ENCODE results near the gene THRAP3. TPM values are rescaled to one million over a fixed set of nuclear protein-coding genes. Genes with fewer than 3 reads are reported as not detected.

The THRAP3 gene
- total and polyA plus RNA-seq, 8 donors: 22.2 to 97.9 (median 33.6) TPM

DNA sequence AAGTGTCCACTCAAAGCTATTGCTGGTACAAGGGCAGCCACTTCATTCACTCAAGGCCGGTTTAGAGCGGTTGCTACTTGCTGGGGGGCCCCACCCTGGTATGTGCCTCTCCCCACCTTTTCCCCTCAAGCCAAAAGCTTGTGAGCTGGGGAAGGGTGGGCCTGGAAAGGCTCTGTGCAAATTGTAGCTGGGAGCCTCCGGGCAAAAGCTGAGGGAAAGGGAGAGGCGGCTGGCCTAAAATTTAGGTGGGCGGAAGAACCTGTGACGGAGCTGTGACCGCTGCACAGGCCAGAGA, 81.6 kb downstream of the THRAP3 start:
- Histone ChIP-seq H3K9me3 (no peaks in the 10 kb centered on the region), H3K4me1 (peaks cover 10 to 28% (median 23%) of the 10 kb centered on the region in 4 donors), H3K36me3 (peaks cover 34 to 45% (median 40%) of the 10 kb centered on the region in 4 donors), H3K4me3 (peak overlapping the region; percentile 54 to 84 (median 75)), H3K27me3 (no peaks in the 10 kb centered on the region), H3K27ac (peak overlapping the region; percentile 81 to 88 (median 86))
- intact Hi-C loops (cut with DNase I; ENCODE audit: low total_unique reads): no loop called here
- 52 to 63% (median 61%) methylated on average over 6 to 7 of the region's 7 CpGs for WGBS, 5 donors
- no peak for TF ChIP-seq POLR2AphosphoS5 (IDR thresholded peaks at IDR 0.05)
- TF ChIP-seq POLR2A (IDR thresholded peaks at IDR 0.05): no peak
- TF ChIP-seq, protein P1, sequence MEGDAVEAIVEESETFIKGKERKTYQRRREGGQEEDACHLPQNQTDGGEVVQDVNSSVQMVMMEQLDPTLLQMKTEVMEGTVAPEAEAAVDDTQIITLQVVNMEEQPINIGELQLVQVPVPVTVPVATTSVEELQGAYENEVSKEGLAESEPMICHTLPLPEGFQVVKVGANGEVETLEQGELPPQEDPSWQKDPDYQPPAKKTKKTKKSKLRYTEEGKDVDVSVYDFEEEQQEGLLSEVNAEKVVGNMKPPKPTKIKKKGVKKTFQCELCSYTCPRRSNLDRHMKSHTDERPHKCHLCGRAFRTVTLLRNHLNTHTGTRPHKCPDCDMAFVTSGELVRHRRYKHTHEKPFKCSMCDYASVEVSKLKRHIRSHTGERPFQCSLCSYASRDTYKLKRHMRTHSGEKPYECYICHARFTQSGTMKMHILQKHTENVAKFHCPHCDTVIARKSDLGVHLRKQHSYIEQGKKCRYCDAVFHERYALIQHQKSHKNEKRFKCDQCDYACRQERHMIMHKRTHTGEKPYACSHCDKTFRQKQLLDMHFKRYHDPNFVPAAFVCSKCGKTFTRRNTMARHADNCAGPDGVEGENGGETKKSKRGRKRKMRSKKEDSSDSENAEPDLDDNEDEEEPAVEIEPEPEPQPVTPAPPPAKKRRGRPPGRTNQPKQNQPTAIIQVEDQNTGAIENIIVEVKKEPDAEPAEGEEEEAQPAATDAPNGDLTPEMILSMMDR (IDR thresholded peaks at IDR 0.05): no peak
- TF ChIP-seq EP300 (IDR thresholded peaks at IDR 0.05): no peak
- DNase-seq: peak in 1 of 2 donors; percentile 67

DNA sequence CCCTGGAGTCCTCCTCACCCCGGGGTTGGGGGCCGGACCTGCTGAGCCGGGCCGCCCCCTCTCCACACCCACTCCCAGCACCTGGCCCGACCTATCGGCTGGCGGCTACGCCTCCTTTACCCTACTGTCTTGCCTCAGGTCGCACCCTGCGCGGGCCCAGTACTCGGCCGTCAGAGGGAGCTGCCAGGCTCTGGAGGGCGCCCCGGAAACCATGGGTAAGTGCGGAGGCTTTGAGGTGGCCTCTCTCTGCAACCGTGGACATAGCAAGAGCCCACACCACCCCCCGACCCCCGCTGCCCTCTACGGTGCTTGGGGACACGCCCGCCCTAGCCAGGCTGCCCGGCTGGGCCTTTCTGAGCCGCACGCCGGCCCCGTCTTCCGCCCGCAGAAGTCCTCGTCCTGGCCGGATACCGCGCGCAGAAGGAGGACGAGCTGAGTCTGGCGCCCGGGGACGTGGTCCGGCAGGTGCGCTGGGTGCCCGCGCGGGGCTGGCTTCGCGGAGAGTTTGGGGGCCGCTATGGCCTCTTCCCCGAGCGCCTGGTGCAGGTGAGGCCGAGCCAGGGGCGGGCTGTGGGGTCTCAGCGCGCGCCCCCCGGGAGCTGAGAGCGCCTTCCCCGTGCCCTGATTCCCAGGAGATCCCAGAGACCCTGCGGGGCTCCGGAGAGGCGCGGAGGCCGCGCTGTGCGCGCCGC, 82.1 kb downstream of the THRAP3 start, which contains the start of gene SH3D21:
Gene SH3D21, plus strand, starts transcription at position 159 of the 692 bp plus-strand sequence. Its CDS starts 53 bp downstream, at position 212.
- 0 to 6% (median 2%) methylated on average over 33 to 65 of the region's 65 CpGs for WGBS, 5 donors
- Histone ChIP-seq H3K36me3 (peaks cover 30 to 45% (median 35%) of the 10 kb centered on the region in 4 donors), H3K9me3 (no peaks in the 10 kb centered on the region)

DNA sequence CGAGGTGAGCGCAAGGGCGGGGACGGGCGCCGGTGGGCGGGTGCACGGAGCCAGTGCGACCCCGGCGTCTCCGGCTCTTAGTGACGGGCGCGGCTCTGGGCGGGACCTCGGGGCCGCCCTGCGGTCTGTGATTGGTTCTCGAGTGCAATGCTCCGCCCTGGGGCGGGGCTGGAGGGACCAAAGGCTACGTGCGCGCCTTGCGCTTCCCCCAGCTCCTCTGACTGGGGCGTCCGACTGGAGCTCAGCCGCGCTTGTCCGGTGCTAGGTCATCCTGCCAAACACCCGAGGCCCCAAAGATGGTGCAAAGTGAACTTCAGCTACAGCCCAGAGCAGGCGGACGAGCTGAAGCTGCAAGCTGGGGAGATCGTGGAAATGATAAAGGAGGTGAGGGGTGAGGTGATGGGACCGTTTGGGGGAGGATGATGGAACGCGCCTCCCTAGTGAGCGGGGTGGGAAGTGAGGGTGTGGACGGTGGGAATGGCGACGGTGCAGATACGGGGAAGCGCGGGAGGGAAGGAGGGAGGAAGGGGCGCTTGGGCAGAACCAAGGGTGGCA, 82.7 kb downstream of the THRAP3 start:
- peak overlapping the region; percentile 81 to 88 (median 86) for H3K27ac ChIP-seq
- H3K4me3 ChIP-seq: peak overlapping the region; percentile 54 to 84 (median 75)
- peak; percentile 92 to 98 for DNase-seq
- intact Hi-C loops (cut with DNase I; ENCODE audit: low total_unique reads): no loop called here
- peaks cover 23 to 41% (median 29%) of the 10 kb centered on the region in 4 donors for H3K36me3 ChIP-seq
- H3K9me3 ChIP-seq: no peaks in the 10 kb centered on the region
- WGBS, 5 donors: 2 to 3% (median 2%) methylated on average over 26 to 46 of the region's 46 CpGs
- H3K27me3 ChIP-seq: no peaks in the 10 kb centered on the region
- TF ChIP-seq EP300 (IDR thresholded peaks at IDR 0.05) (no peak), POLR2AphosphoS5 (IDR thresholded peaks at IDR 0.05) (peak; percentile 22 to 82 (median 77))
- peaks cover 10 to 27% (median 23%) of the 10 kb centered on the region in 4 donors for H3K4me1 ChIP-seq

More for the DNA sequence above, 82.1 kb downstream of the THRAP3 start, which contains the start of gene SH3D21:
- Histone ChIP-seq H3K27ac (peak within 1 kb of the TSS; percentile 81 to 88 (median 86)), H3K4me1 (peaks cover 10 to 27% (median 23%) of the 10 kb centered on the region in 4 donors), H3K27me3 (no peaks in the 10 kb centered on the region), H3K4me3 (peak within 1 kb of the TSS; percentile 54 to 84 (median 75))
- DNase-seq: peak; percentile 67 to 86
- intact Hi-C loops (cut with DNase I; ENCODE audit: low total_unique reads): no loop called here
- TF ChIP-seq POLR2AphosphoS5 (IDR thresholded peaks at IDR 0.05): peak in 1 of 3 donors; percentile 36
- TF ChIP-seq POLR2A (IDR thresholded peaks at IDR 0.05): no peak
- TF ChIP-seq, protein P1 (IDR thresholded peaks at IDR 0.05): peak in 1 of 7 experiments; percentile 21
- TF ChIP-seq EP300 (IDR thresholded peaks at IDR 0.05): no peak

DNA sequence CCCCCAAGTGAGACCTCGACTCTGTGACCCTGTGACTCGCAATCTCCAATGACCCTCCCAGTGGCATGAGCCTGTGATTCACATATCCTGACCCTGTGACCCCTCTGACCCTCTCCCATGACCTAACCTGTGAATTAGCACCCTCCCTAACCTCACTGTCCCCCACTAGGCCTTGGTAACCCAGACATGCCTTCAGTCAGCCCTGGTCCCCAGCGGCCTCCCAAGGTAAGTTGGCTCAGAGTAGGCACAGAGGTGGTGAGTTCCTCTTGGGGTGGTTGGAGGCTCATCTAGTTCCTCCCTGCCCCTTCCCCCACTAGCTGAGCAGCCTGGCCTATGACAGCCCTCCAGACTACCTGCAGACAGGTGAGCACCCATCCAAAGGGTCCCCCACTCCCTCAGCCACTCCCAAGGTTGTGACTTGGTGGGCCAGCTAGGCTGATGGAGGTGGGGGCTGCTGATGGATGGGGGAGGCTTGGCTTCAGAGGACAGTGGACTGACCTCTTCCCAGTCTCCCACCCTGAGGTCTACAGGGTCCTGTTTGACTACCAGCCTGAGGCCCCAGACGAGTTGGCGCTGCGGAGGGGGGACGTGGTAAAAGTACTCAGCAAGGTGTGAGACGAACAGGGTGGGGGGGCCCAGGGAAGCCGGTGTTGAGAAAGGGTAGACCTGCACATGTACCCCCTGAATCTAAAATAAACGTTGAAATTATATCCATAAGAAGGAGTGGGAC, 83.5 kb downstream of the THRAP3 start:
- Histone ChIP-seq H3K27ac (peak overlapping the region in 2 of 5 donors; percentile 86 to 88), H3K9me3 (no peaks in the 10 kb centered on the region), H3K36me3 (peaks cover 17 to 34% (median 21%) of the 10 kb centered on the region in 4 donors), H3K27me3 (no peaks in the 10 kb centered on the region), H3K4me1 (peaks cover 10 to 27% (median 23%) of the 10 kb centered on the region in 4 donors), H3K4me3 (peak overlapping the region; percentile 54 to 84 (median 75))
- intact Hi-C loops (cut with DNase I; ENCODE audit: low total_unique reads): no loop called here
- TF ChIP-seq, protein P1 (IDR thresholded peaks at IDR 0.05): no peak
- TF ChIP-seq EP300 (IDR thresholded peaks at IDR 0.05): no peak
- no peak for TF ChIP-seq POLR2A (IDR thresholded peaks at IDR 0.05)
- TF ChIP-seq POLR2AphosphoS5 (IDR thresholded peaks at IDR 0.05): no peak
- no peak for DNase-seq
- WGBS, 5 donors: 81 to 94% (median 92%) methylated on average over 8 to 10 of the region's 10 CpGs
